ENCODE data around the gene RASIP1.

The RASIP1 gene

GRCh38 chr19:48746738-48747575 is 6.5 kb upstream of the RASIP1 start, which contains the start of gene IZUMO1:
IZUMO1 (minus strand) TSS chr19:48746909; CDS start chr19:48745859, 1,050 bp downstream.
- H3K4me3 ChIP-seq (ENCODE audit: insufficient read depth, low read depth, low read length, poor library complexity, severe bottlenecking): no peak within 1 kb of the TSS
- peaks cover 5% of the 10 kb centered on the region for H3K27me3 ChIP-seq (replicated peaks; ENCODE audit: control insufficient read depth, insufficient read depth, low read length, poor library complexity, severe bottlenecking)
- H3K27ac ChIP-seq (ENCODE audit: insufficient read depth, low read length, poor library complexity, severe bottlenecking): no peak within 1 kb of the TSS

DNA sequence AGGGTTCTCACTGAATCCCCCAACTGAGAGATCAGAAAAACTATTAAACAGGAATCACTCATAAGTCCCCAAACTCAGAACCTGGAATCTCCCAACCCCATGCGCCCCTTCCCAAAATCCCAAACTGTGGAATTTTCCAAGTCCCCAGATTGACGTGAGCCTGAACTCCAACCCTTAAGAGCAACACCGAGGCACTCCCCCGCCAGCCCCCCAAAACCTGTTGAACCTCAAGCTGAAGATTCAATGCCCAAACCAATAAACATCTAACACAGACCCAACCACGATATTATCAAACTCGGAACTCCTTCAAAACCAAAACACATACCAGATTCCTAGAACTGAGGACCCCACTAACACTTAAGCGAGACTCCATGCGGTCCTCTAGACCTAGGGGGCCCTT is 5.7 kb upstream of the RASIP1 start:
- DNase-seq: no peak
- H3K36me3 ChIP-seq (ENCODE audit: control insufficient read depth, insufficient read depth, low read length): no peaks in the 10 kb centered on the region
- peaks cover 11% of the 10 kb centered on the region for H3K4me1 ChIP-seq (ENCODE audit: control insufficient read depth, insufficient read depth, low read length, poor library complexity, severe bottlenecking)
- H3K4me3 ChIP-seq (ENCODE audit: insufficient read depth, low read depth, low read length, poor library complexity, severe bottlenecking): no peak overlapping the region
- peaks cover 5% of the 10 kb centered on the region for H3K27me3 ChIP-seq (replicated peaks; ENCODE audit: control insufficient read depth, insufficient read depth, low read length, poor library complexity, severe bottlenecking)
- H3K9me3 ChIP-seq (ENCODE audit: control insufficient read depth, low read length): no peaks in the 10 kb centered on the region
- H3K27ac ChIP-seq (ENCODE audit: insufficient read depth, low read length, poor library complexity, severe bottlenecking): no peak overlapping the region

More at GRCh38 chr19:48746738-48747575, 6.5 kb upstream of the RASIP1 start, which contains the start of gene IZUMO1:
- H3K36me3 ChIP-seq (ENCODE audit: control insufficient read depth, insufficient read depth, low read length): no peaks in the 10 kb centered on the region
- H3K4me1 ChIP-seq (ENCODE audit: control insufficient read depth, insufficient read depth, low read length, poor library complexity, severe bottlenecking): peaks cover 11% of the 10 kb centered on the region
- H3K9me3 ChIP-seq (ENCODE audit: control insufficient read depth, low read length): no peaks in the 10 kb centered on the region
- peak in 1 of 3 donors; percentile 21 for DNase-seq

- no peak overlapping the region for H3K4me3 ChIP-seq (ENCODE audit: insufficient read depth, low read depth, low read length, poor library complexity, severe bottlenecking)
- H3K9me3 ChIP-seq (ENCODE audit: control insufficient read depth, low read length): no peaks in the 10 kb centered on the region
- DNase-seq: peak in 2 of 3 donors; percentile 17 to 40
- peaks cover 5% of the 10 kb centered on the region for H3K27me3 ChIP-seq (replicated peaks; ENCODE audit: control insufficient read depth, insufficient read depth, low read length, poor library complexity, severe bottlenecking)
- H3K4me1 ChIP-seq (ENCODE audit: control insufficient read depth, insufficient read depth, low read length, poor library complexity, severe bottlenecking): peaks cover 15% of the 10 kb centered on the region
- H3K36me3 ChIP-seq (ENCODE audit: control insufficient read depth, insufficient read depth, low read length): no peaks in the 10 kb centered on the region
- H3K27ac ChIP-seq (ENCODE audit: insufficient read depth, low read length, poor library complexity, severe bottlenecking): no peak overlapping the region
Observed at GRCh38 chr19:48745208-48745995, 5.0 kb upstream of the RASIP1 start.

DNA sequence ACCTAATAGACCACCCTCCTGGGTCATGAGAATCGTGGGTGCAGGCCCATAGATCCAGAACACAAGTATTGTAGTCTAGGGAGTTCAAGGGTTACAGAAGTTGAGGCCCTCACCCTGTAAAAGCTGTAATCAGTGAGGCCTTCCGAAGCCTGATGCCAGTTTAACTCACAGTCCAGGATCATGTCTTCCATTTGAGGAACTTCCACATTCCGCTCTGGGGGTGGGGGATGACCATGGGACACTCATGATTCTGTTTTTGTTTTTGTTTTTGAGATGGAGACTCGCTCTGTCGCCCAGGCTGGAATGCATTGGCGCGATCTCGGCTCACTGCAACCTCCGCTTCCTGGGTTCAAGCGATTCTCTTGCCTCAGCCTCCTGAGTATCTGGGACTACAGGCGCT is 1.7 kb upstream of the RASIP1 start:
- Histone ChIP-seq H3K27ac (ENCODE audit: insufficient read depth, low read length, poor library complexity, severe bottlenecking) (no peak overlapping the region), H3K27me3 (replicated peaks; ENCODE audit: control insufficient read depth, insufficient read depth, low read length, poor library complexity, severe bottlenecking) (peaks cover 5% of the 10 kb centered on the region), H3K4me3 (ENCODE audit: insufficient read depth, low read depth, low read length, poor library complexity, severe bottlenecking) (no peak overlapping the region), H3K36me3 (ENCODE audit: control insufficient read depth, insufficient read depth, low read length) (no peaks in the 10 kb centered on the region), H3K4me1 (ENCODE audit: control insufficient read depth, insufficient read depth, low read length, poor library complexity, severe bottlenecking) (peaks cover 28% of the 10 kb centered on the region), H3K9me3 (ENCODE audit: control insufficient read depth, low read length) (no peaks in the 10 kb centered on the region)
- no peak for DNase-seq

DNA sequence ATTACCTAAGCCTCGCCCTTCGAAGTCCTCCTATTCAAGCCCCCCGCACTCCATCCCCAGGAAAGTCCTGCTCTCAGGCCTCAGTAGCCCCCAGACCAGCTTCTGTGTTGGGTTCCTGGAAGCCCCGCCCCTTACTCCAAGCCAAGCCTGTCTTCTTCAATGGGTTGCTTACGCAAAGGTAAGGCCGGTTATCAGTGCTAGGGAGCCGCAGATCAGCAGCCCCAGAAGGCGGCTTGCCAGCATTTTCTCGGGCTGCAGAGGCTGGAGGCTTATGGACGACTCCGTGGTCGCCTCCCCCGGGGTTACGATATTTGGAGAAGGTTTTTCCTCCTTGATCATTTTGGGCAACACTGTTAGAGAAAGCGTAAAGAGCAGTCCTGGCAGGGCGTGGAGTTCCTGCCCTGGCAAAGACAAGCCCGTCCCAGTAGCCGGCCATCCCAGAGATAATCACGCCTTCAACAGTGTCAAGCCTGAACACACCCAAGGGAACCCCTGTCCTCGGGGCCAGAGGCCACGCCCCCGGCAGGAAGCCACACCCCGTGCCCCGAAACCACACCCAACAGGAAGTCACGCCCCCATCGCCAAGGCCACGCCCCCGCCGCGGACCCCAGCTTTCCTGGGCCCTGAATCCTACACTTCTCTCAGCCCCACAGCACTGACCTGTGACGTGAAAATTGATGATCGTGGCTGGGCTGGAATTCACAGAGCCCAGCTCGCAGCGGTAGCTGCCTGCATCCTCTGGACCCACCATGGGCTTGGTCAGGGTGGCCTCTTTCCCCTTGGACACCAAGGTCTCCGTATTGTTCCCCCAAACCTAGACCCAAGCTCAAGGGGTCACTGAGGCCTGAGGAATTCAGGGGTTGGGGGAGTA is 954 bp upstream of the RASIP1 start:
- H3K9me3 ChIP-seq (ENCODE audit: control insufficient read depth, low read length): no peaks in the 10 kb centered on the region
- H3K27me3 ChIP-seq (replicated peaks; ENCODE audit: control insufficient read depth, insufficient read depth, low read length, poor library complexity, severe bottlenecking): peaks cover 5% of the 10 kb centered on the region
- no peak overlapping the region for H3K4me3 ChIP-seq (ENCODE audit: insufficient read depth, low read depth, low read length, poor library complexity, severe bottlenecking)
- no peak for DNase-seq
- H3K27ac ChIP-seq (ENCODE audit: insufficient read depth, low read length, poor library complexity, severe bottlenecking): no peak overlapping the region
- peaks cover 23% of the 10 kb centered on the region for H3K4me1 ChIP-seq (ENCODE audit: control insufficient read depth, insufficient read depth, low read length, poor library complexity, severe bottlenecking)
- H3K36me3 ChIP-seq (ENCODE audit: control insufficient read depth, insufficient read depth, low read length): no peaks in the 10 kb centered on the region

DNA sequence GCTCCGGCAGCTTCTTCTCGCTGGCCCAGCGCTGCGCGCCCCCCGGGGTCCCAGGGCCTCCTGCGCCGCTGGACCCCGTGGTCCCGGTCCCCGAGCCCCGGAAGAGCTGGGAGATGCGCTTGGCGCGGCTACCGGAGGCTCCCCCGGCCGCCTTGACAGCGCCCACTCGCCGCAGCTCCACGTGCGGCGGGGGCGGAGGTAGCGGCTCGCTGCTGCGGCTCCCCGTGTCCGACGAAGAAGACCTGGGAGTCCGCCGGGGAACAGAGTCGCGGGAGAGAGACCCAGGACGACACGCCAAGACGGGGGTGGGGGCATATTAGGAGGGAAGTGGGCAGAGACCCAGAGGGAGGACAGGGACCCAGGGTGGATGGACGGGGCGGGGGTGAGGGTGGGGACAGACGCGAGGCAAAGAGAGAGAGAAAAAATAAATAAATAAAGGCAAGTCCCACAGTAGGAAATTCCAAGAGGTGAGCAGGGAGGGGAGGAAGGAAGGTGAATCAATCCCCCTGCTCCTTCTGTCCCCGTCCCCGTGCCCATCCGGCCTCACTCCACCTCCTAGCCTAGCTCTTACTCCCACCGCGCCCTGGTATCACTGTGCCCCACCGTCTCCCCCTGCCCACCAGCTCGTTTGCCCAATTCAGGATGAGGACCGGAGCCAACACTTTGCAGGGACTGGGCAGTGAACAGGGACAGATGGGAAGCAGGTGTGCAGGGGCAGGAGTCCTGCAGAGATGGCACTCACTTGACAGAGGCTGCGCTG is 826 bp downstream of the RASIP1 start:
- Histone ChIP-seq H3K27ac (ENCODE audit: insufficient read depth, low read length, poor library complexity, severe bottlenecking) (no peak overlapping the region), H3K27me3 (replicated peaks; ENCODE audit: control insufficient read depth, insufficient read depth, low read length, poor library complexity, severe bottlenecking) (no peaks in the 10 kb centered on the region), H3K9me3 (ENCODE audit: control insufficient read depth, low read length) (no peaks in the 10 kb centered on the region), H3K36me3 (ENCODE audit: control insufficient read depth, insufficient read depth, low read length) (no peaks in the 10 kb centered on the region), H3K4me3 (ENCODE audit: insufficient read depth, low read depth, low read length, poor library complexity, severe bottlenecking) (peak overlapping the region; percentile 66), H3K4me1 (ENCODE audit: control insufficient read depth, insufficient read depth, low read length, poor library complexity, severe bottlenecking) (peaks cover 18% of the 10 kb centered on the region)
- DNase-seq: no peak

DNA sequence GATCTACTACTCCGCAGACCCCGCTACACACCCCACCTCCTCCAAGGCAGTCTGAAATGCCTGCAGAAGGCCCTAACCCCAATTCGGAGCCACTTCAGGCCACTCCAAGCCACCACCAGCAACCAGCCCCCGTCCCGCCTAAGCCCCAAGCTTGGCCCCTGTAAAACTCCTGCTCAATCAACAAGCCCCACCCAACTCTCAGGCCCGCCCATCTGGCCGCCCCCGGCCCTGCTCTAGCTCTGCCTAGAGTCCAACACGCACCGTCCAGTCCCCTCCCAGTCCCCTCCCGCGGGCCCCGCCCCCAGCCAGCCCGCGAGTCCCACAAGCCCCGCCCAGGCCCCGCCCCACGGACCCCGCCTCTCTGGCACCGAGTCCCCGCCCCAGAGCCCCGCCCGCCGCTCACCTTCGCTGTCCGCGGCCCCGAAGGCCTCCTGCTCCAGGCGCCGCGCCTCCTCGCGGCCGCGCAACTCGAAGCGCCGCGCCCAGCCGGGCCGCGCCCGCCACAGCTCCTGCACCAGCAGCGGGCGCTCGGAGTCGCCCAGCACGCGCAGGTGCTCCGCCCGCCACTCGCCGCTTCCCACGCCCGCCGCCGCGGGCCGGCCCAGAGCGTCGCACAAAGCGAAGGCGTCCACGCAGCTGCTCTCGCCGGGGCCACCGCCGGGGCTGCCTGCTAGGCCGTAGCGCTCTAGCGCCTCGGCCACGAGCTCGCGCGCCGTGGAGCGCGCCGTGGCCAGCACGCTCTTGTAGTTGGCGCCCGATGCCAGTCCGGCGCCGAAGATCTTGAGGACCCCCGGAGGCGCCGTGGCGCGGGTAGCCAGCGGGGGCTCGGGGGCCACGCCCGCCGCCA is 1.6 kb downstream of the RASIP1 start:
- peak overlapping the region; percentile 66 for H3K4me3 ChIP-seq (ENCODE audit: insufficient read depth, low read depth, low read length, poor library complexity, severe bottlenecking)
- DNase-seq: peak; percentile 84 to 91 (median 90)
- no peak overlapping the region for H3K27ac ChIP-seq (ENCODE audit: insufficient read depth, low read length, poor library complexity, severe bottlenecking)

GRCh38 chr19:48737360-48737998 is 2.9 kb downstream of the RASIP1 start:
- no peaks in the 10 kb centered on the region for H3K36me3 ChIP-seq (ENCODE audit: control insufficient read depth, insufficient read depth, low read length)
- no peak for DNase-seq
- H3K27me3 ChIP-seq (replicated peaks; ENCODE audit: control insufficient read depth, insufficient read depth, low read length, poor library complexity, severe bottlenecking): no peaks in the 10 kb centered on the region
- H3K4me1 ChIP-seq (ENCODE audit: control insufficient read depth, insufficient read depth, low read length, poor library complexity, severe bottlenecking): peaks cover 18% of the 10 kb centered on the region
- no peaks in the 10 kb centered on the region for H3K9me3 ChIP-seq (ENCODE audit: control insufficient read depth, low read length)
- no peak overlapping the region for H3K4me3 ChIP-seq (ENCODE audit: insufficient read depth, low read depth, low read length, poor library complexity, severe bottlenecking)
- no peak overlapping the region for H3K27ac ChIP-seq (ENCODE audit: insufficient read depth, low read length, poor library complexity, severe bottlenecking)

More for the DNA sequence above, 1.6 kb downstream of the RASIP1 start:
- Histone ChIP-seq H3K27me3 (replicated peaks; ENCODE audit: control insufficient read depth, insufficient read depth, low read length, poor library complexity, severe bottlenecking) (no peaks in the 10 kb centered on the region), H3K36me3 (ENCODE audit: control insufficient read depth, insufficient read depth, low read length) (no peaks in the 10 kb centered on the region), H3K9me3 (ENCODE audit: control insufficient read depth, low read length) (no peaks in the 10 kb centered on the region), H3K4me1 (ENCODE audit: control insufficient read depth, insufficient read depth, low read length, poor library complexity, severe bottlenecking) (peaks cover 18% of the 10 kb centered on the region)
